HPDE6-E6E7 (cell line): ENCODE measurements around the gene CLEC7A.
A peak's percentile ranks its signal among the peaks of the same experiment; 100 is the strongest.

Experiments
- DNase-seq: peaks from one replicate; pipeline ENCODE4 v3.0.0; 2011; ENCODE audit warnings: missing footprints; ENCODE audit errors: extremely low spot score

CLEC7A gene

DNA sequence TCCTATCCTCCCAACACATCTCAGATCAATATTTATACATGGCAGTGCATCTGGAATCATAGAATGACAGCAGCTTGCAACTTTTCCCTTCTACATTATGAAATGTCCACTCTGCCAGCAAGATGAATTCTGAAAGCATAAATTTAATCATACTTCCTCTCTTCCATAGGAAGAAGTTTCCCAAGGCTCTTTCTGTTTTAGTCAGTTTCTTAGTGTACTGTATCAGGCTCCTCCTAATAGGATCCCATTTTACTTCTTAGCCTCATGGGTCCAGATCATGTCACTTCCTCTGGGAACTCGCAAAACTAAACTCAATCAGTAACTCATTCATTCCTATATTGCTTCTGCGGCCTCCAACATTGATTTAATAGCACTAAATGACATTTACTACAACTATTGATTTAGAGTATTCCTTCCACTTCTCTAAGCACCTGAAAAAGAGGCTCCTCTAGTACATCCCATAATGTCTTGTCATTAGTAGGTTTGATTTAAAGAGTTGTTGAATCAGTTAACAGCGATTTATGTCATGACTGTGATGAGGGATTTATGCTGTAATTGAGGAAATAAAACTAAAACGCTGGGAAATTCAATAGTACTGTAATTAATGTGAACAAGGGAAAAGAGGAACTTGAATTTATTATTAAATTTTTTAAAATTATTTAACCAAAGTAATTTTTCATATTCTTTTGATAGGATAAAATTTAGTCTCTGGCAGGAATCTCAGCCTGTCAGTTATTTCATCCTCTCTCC, 35.2 kb downstream of the CLEC7A start:
- no peak for DNase-seq

DNA sequence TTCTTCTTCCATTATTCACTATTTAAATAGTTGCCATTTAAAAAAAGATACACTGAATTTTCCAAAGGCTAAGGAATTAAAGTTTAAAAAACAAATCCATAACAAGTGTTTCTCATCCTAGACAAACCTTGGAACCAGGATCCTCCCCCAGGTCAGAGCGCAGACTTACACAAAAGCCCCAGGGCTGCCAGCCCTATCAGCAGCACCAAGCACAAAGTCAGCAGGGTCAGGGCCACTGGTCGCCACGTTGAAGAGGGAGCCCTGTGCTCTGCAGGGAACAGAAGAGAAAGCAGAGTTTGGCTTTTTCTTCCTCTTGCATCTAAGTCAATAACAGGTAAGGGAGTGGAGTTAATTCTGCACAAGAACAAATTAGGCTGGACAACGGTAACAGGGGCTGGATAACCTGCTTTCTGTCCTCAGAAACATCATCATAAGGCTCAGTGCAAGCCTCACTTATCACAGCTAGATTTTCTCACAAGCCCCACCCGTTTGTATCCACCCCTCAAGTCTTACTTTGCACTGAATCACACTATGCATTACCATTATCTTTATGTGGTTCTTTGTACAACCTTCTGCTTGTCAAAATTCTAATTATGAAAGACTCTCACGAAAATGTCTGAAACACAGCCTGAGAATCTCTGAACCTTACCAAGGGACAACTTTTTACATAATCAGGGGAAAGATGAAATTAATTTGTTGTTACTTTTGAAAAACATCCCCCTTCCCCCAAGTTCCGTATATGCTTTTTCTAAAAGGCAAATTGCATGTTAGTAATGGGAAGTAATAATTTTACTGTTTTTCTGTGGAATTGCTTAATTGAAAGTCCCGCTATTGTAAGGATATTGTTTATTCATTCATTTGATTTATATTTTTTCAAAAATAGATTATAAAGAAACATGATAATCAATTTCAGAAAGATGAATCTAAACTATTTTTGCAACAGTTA, 40.8 kb downstream of the CLEC7A start:
- DNase-seq = no peak

DNA sequence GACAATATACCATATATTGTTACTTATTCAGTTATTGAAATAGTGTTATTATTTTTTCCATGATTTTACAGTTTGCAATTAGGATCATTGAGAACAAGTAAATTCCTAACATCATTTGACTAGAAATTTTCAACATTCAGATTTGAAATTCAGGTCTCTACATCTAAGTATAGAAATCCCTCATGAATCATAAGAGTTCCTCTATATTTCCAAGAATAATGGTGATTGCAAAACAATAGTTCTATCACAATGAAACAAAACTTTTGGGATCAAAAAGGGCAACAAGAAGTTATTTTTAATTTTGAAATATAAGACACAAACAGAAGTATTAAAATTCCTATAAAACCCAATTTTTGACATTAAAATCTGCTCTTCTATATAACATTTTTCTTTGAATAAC, 42.0 kb downstream of the CLEC7A start:
- DNase-seq = no peak

DNA sequence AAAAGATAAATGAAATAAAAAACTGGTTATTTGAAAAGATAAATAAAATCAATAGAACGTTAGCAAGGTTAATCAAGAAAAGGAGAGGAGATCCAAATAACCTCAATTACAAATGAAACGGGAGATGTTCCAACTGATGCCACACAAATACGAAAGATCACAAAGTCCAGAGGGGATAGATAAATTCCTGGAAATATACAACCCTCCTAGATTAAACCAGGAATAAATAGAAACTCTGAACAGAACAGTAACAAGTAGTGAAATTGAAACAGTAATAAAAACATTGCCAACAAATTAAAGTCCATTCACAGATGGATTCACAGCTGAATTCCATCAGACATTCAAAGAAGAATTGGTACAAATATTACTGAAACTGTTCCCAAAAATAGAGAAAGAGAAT, 43.6 kb downstream of the CLEC7A start:
- DNase-seq = no peak

DNA sequence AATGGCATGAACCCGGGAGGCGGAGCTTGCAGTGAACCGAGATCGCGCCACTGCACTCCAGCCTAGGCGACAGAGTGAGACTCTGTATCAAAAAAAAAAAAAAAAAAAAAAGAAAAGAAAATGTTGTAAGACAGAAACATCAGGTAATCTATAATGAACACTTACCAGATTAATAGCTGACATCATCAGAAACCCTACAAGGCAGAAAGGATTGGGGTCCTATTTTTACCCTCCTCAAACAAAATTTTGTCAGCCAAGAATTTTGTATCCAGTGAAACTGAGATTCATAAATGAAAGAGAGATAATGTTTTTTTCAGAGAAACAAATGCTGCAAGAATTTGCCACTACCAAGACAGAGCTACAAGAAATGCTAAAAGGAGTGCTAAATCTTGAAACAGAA, 45.3 kb downstream of the CLEC7A start:
- DNase-seq = no peak

DNA sequence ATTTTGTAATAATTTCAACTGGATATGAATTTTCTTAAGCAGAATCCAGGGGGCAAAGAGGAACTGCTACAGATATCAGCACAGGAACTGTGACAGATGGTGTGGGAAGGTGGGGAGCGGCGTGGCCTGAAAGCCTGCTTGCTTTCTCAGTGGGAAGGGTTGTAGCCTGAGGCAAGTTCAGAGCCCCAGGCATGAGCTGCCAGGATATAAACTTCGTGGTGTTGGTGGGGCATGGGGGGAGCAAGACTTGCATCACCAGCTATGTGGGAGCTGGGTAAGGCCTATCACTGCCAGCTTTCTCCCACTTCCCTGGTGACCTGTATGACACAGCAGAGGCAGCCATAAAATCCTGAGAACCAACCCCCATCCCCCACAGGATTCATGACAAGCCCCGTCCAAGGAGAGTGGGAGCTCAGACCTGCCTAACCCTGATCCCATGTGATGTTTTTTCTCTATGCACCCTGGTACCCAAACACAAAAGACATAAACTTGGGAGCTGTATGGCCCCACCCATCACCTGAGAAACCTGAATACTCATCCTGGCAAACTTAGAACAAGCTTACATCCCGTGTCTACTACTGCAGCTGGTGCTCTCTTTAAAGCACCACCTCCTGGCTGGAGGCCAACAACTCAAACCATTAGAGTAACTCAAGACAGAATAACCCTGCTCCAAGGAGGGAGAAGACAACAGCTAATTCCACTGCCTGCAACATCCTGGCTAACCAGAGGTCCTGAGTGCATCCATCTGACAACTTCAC, 47.7 kb downstream of the CLEC7A start:
- DNase-seq = no peak

DNA sequence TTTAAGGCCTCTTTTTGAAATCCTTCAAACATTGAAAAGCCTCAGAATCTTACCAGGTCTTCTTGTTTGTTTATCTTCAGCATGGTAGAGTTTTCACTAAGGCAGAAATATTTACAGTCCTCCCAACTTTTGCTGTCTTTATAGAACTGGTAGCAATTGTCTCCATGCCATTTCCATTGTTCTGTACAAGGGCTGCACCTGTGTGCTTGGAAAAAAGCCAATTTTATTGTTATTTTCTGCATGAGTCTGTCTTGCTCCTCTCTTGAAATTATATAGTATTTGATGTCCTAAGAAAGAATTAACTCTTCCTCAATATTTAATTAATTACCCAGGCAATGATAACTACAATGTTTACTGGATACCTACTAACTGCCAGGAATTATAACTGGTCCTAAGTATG, 54.5 kb downstream of the CLEC7A start:
- no peak for DNase-seq

DNA sequence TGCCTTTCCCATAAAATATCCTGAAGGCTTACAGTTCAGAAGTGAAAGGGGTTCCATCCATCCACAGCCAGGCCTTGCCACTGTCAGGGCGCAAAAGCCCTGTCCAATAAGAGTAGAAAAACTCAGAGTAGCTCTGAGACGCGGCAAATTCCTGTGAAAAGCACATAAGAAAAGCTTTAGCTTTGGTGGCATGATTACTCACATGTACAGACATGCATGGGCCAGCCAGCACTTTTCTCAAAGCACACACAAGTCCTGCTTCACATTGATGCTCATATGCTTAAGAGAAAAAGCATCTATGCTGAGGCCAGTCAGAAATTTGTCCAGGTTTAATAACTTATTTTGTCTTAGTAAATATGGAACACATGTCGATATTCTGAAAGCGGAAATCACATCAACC, 56.7 kb downstream of the CLEC7A start:
- DNase-seq = peak; percentile 4

DNA sequence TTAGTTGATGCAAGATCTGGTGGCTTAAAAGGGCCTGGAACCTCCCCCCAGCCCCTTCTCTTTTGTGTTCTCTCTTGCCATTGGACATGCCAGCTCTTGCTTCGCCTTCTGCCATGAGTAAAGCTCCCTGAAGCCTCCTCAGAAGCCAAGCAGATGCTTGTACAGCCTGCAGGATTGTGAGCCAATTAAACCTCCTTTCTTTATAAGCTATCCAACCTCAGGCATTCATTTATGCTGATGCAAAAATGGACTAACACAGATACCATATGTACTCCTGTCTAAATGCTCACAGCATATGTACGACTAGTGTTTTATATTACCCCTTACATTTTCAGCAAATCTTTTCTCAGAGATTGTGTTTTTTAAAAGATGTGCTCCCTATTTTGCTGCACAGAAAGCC, 57.9 kb downstream of the CLEC7A start:
- no peak for DNase-seq

DNA sequence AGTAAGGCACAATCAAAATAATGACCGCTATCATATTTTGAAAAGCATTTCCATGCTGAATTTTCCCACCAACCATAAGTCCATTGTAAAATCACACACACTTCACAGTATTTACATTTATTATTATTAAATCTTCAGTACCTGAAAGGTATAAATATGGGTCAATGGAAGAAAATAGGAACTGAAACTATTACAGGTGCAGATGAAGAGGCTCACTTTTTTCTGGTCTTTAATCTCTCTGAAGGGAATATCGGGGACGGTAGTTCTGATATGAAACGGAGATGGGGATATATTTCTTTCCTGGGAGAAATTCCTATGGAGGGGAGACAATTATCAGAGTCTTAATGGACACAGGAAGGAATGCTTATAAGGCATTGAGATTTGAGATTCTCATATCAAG, 59.6 kb downstream of the CLEC7A start:
- no peak for DNase-seq

DNA sequence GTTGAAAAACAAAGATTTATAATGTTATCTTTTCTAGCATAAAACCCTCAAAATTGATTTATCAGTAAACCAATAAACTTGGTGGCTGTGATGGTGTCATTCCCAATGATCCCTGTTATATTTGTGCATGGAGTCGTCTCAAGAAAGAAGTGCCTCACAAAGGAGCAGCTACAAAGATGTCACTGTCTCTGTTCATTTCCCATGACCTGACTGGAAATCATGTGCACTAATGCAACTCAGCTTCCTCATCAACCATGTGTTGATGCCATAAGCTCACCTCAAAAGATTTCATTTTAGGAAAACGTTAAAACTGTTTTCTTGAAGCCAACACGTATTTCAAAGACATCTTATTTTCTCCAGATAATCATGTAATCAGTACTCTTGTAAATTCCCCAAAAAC, 60.0 kb downstream of the CLEC7A start:
- DNase-seq = no peak

DNA sequence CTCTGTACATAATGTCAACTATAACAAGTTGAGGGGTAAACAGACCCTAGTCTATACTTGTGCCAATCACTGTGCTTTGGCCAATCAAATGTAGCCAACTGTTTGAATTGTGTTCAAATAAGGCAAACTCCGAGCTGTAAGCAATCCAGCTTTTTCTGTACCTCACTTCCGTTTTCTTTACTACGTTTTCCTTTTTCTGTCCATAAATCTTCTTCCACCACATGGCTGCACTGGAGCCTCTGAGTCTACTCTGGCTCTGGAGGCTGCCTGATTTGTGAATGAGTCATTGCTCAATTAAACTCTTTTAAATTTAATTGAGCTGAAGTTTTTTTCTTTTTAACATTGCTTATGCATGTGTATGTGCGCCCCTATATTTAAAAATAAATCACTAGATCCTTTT, 60.9 kb downstream of the CLEC7A start:
- DNase-seq = no peak

DNA sequence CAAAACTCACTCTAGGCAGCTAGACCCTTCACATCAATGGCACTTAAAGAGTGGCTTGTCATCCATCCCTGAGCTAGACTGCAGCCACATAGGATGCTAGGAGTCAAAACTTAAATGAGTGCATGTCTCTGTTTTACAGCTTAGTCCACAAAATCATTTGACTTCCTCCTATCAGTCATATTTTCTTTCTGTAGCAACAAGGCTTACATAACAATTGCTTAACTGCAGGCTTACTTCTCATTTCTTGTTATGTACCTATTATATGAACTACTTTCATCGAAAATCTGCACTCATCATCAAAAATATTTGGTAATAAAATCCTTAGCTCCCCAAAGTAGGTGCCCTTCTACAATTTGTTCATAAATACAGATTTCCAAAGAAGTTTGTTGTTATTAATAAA, 61.4 kb downstream of the CLEC7A start:
- DNase-seq = no peak

DNA sequence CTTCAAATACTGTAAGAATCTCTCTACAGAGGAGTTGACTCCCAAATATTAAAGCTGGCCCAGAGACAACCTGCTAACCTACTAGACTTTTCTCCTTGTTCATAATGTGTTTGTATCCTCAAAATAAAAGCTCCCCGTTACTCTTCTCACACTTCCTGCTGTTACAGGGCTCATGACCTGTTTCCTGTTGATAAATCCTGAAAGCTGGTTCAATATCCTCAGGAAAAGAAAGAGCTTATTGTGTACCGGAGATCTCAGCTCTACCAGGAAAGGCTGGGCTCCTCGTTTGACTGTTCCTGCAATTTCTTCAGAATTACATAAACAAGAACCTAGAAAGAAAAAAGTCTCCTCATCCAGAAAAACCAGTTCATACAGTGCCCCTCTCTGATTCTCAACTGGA, 62.1 kb downstream of the CLEC7A start:
- no peak for DNase-seq

DNA sequence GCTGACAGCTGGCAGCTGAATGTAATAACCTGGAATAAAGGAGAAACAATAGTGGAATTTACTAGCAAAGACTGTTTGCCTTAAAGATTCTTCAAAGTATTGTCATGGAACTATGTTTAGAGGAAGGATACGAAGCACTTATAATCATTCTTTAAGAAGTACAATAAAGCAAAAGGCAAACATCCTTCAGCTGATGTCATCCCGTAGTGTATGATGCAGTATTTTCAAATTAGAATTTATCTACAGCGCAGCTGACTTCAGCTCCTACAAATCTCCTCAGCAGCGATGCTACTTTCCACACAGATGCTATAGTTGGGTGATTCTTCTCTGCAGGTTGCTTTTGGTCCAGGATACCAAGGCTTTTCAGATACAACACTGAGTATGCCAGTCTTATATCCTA, 62.7 kb downstream of the CLEC7A start:
- no peak for DNase-seq
